A549 (cell line): Measurements from ENCODE around the gene TNKS2. TPM values are rescaled to one million over a fixed set of nuclear protein-coding genes. Genes with fewer than 3 reads are reported as not detected.

ENCODE experiments used
- ATAC-seq, 2 experiments: fragments of 200-7000 bp in 1 of 2; fragments of >200 bp in 1 of 2; cut with Nextera tagmentation in 1 of 2; cut with Tn5 transposase in 1 of 2; 3 replicates each; pipeline versions ENCODE4 v1.8.0 to v1.9.1; 2018 to 2020; ENCODE audit warnings: mild to moderate bottlenecking in 1 of 2, moderate library complexity in 1 of 2
- CTCF ChIA-PET: fragments of 300-600 bp; sonication (Branson Sonifier 250); formaldehyde crosslinking; extraction: SDS; loops from one replicate; lab custom pipeline; 2021; ENCODE audit warnings: antibody characterized with exemption, inconsistent platforms; lab: Yijun Ruan, JAX
- POLR2A ChIA-PET: fragments of 350-600 bp; formaldehyde crosslinking; extraction: SDS; loops from one replicate; lab custom pipeline; 2021; ENCODE audit warnings: antibody characterized with exemption, inconsistent platforms; lab: Yijun Ruan, JAX
- DNase-seq, 2 experiments: peaks; one replicate each; pipeline versions ENCODE4 v3.0.0 to v3.0.0-alpha.2; 2011 to 2016; ENCODE audit warnings: low read depth in 1 of 2, low spot score in 1 of 2
- FAIRE-seq: peaks from 2 replicates; lab custom pipeline; 2011; peaks lifted over from hg19 to GRCh38; lab: Jason Lieb, UNC
- H3K27ac ChIP-seq, 2 experiments: fragments of >200 bp; sonication (Bioruptor Twin); formaldehyde crosslinking; 3 replicates each; pipeline ENCODE4 v1.5.1; 2016 to 2017
- H3K4me1 ChIP-seq: fragments of >200 bp; sonication (Bioruptor Twin); formaldehyde crosslinking; 3 replicates; pipeline ENCODE4 v1.6.1; 2016
- H3K4me2 ChIP-seq: fragments of >200 bp; sonication (Bioruptor Twin); formaldehyde crosslinking; 3 replicates; pipeline ENCODE4 v1.6.1; 2016
- H3K4me3 ChIP-seq: fragments of >200 bp; sonication (Bioruptor Twin); formaldehyde crosslinking; 3 replicates; pipeline ENCODE4 v1.5.1; 2016
- H3K9me3 ChIP-seq: fragments of >200 bp; sonication (Bioruptor Twin); formaldehyde crosslinking; 3 replicates; pipeline ENCODE4 v1.6.1; 2016
- ATOH8 ChIP-seq: fragments of 250-450 bp; sonication (Bioruptor Pico); IDR thresholded peaks from 2 replicates; pipeline ENCODE4 v1.5.0; 2020; ENCODE audit warnings: low read depth, mild to moderate bottlenecking, moderate library complexity
- BCL3 ChIP-seq: fragments of >200 bp; sonication (Bioruptor Twin); formaldehyde crosslinking; IDR thresholded peaks from 3 replicates; pipeline ENCODE4 v1.6.1; 2016
- CBX2 ChIP-seq: fragments of 200-600 bp; sonication (generic); IDR thresholded peaks from 2 replicates; pipeline ENCODE4 v1.6.1; 2016; ENCODE audit warnings: low read depth, mild to moderate bottlenecking, borderline replicate concordance
- CBX8 ChIP-seq: fragments of 200-600 bp; sonication (generic); IDR thresholded peaks from 2 replicates; pipeline ENCODE4 v1.6.1; 2016
- EHF ChIP-seq: fragments of 250-450 bp; sonication (Bioruptor Pico); IDR thresholded peaks from 2 replicates; pipeline ENCODE4 v1.5.0; 2020; ENCODE audit warnings: mild to moderate bottlenecking
- ESRRA ChIP-seq: fragments of 150-350 bp; IDR thresholded peaks from 2 replicates; pipeline ENCODE4 v1.6.1; 2014; ENCODE audit warnings: mild to moderate bottlenecking, low read length, borderline replicate concordance
- GATA3 ChIP-seq: IDR thresholded peaks from 2 replicates; pipeline ENCODE4 v1.6.1; 2012; ENCODE audit warnings: borderline replicate concordance
- HES2 ChIP-seq: fragments of >200 bp; sonication (Bioruptor Twin); formaldehyde crosslinking; IDR thresholded peaks from 2 replicates; pipeline ENCODE4 v1.6.1; 2016
- JUN ChIP-seq, 2 experiments: fragments of >200 bp; sonication (Bioruptor Twin); formaldehyde crosslinking; IDR thresholded peaks; 2 replicates in 1 of 2; 3 replicates in 1 of 2; pipeline ENCODE4 v1.6.1; 2016 to 2017
- KDM5A ChIP-seq: fragments of 200-600 bp; sonication (generic); IDR thresholded peaks from 2 replicates; pipeline ENCODE4 v1.6.1; 2016; ENCODE audit warnings: antibody characterized with exemption, mild to moderate bottlenecking
- MAFK ChIP-seq: fragments of 450-650 bp; IDR thresholded peaks from 2 replicates; pipeline ENCODE4 v1.6.1; 2014; ENCODE audit not compliant: partially characterized antibody
- NR3C1 ChIP-seq: fragments of >200 bp; sonication (Bioruptor Twin); formaldehyde crosslinking; IDR thresholded peaks from 3 replicates; pipeline ENCODE4 v1.6.1; 2017
- PHF8 ChIP-seq: fragments of 200-600 bp; sonication (generic); IDR thresholded peaks from 2 replicates; pipeline ENCODE4 v1.6.1; 2016; ENCODE audit warnings: low read depth, mild to moderate bottlenecking, antibody characterized with exemption, moderate library complexity, borderline replicate concordance
- POLR2AphosphoS2 ChIP-seq: conservative IDR thresholded peaks from 2 replicates; pipeline ENCODE4 v1.6.1; 2012; ENCODE audit warnings: low read length, improper control_type of control experiment, inconsistent platforms
- REST ChIP-seq: fragments of 200-600 bp; sonication (generic); IDR thresholded peaks from 2 replicates; pipeline ENCODE4 v1.6.1; 2016; ENCODE audit warnings: antibody characterized with exemption, mild to moderate bottlenecking, moderate library complexity
- TFCP2L1 ChIP-seq: fragments of 250-450 bp; sonication (Bioruptor Pico); IDR thresholded peaks from 2 replicates; pipeline ENCODE4 v1.5.0; 2021; ENCODE audit warnings: mild to moderate bottlenecking
- ZNF302 ChIP-seq: fragments of 250-450 bp; sonication (Bioruptor Pico); IDR thresholded peaks from 2 replicates; pipeline ENCODE4 v1.9.0; 2021; ENCODE audit warnings: inconsistent platforms, mild to moderate bottlenecking, moderate library complexity
- ZSCAN20 ChIP-seq: fragments of 250-450 bp; sonication (Bioruptor Pico); IDR thresholded peaks from 2 replicates; pipeline ENCODE4 v1.8.0; 2022; ENCODE audit warnings: mild to moderate bottlenecking, moderate library complexity
- WGBS: methylation state at CpG from one replicate; pipeline ENCODE4 v1.1.6; 2017; ENCODE audit errors: missing lambda C conversion rate; 5-methylcytosine and 5-hydroxymethylcytosine counted together
- polyA plus RNA-seq, 4 experiments: library from polyadenylated mRNA; depleted of rRNA in 3 of 4; stranded (reverse); fragments of >200 nt; fragmentation: RNase III in 1 of 4; extraction: RNeasy Plus Mini Kit Qiagen cat#74134 plus additional on column Dnase treatment in 1 of 4; gene quantifications; 2 replicates in 3 of 4; 3 replicates in 1 of 4; pipeline ENCODE4 v1.2.3, GENCODE V29; 2011 to 2017
- TF ChIP-seq, protein P1 (sequence below): IDR thresholded peaks from 2 replicates; pipeline ENCODE4 v1.6.1; 2012
- TF ChIP-seq, protein P2 (sequence below): fragments of 150-350 bp; IDR thresholded peaks from 2 replicates; pipeline ENCODE4 v1.6.1; 2014; ENCODE audit warnings: low read depth, mild to moderate bottlenecking, low read length

The TNKS2 gene
- polyA plus RNA-seq, 2 of the 4 experiments (the other 2 are of a cell fraction): 20.6 to 45.3 TPM

DNA sequence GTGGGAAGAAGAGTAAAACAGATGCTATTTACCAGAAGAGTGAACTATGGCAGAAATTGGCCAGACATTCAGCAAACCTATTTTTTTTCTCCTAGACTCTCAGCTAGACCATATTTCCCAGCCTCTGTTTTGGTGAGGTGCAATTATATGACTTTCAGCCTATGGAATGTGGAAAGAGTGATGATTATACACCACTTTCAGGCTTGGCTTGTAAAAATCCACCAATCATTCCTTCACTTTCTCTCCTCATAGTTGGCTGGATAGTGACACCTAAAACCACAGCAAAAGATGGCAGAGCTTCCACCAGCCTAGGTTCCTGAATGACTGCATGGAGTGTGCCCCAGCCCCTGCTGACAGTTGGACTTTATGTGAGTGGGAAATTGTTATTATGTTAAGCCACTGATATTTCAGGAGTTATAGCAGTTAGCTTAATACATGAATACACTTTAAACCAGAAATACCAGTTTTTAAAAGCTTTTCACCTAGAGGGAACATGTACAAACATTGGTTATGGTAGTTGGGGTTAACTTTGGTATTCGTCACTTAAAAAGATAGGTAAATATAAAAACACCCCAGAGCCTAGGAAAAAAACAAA lies 19.1 kb upstream of the TNKS2 start:
- Histone ChIP-seq H3K27ac (no peak overlapping the region), H3K9me3 (no peaks in the 10 kb centered on the region), H3K4me2 (no peak overlapping the region), H3K4me1 (no peaks in the 10 kb centered on the region), H3K4me3 (no peak overlapping the region)
- TF ChIP-seq, protein P1, sequence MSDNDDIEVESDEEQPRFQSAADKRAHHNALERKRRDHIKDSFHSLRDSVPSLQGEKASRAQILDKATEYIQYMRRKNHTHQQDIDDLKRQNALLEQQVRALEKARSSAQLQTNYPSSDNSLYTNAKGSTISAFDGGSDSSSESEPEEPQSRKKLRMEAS: no peak
- TF ChIP-seq ZSCAN20 (CRISPR knock-in tag): no peak
- no peak for TF ChIP-seq ESRRA
- no peak for TF ChIP-seq JUN (IDR thresholded peaks at IDR 0.05)
- TF ChIP-seq REST: no peak
- 31% methylated on average over 1 of the region's 1 CpG for WGBS
- FAIRE-seq (no peak), ATAC-seq (no peak), DNase-seq (no peak)
- POLR2A ChIA-PET: no interaction called here
- CTCF ChIA-PET: no interaction called here

DNA sequence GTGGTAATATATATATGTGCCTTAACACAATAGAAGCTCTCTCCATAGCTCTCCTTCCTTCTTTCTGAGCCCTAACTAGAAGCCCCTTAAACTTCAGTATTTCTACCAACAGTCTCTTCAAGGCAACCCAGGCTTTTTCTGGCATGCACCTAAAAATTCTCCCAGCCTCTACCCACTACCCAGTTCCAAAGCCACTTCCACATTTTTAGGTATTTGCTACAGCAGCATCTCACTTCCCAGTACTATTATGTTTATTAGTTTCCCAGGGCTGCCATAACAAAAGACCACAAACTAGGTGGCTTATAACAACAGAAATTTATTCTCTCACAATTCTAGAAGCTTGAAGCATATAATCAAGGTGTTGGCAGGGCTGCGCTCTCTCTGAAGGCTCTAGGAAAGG lies 15.7 kb upstream of the TNKS2 start:
- Histone ChIP-seq H3K4me1 (no peaks in the 10 kb centered on the region), H3K9me3 (no peaks in the 10 kb centered on the region), H3K4me2 (no peak overlapping the region), H3K27ac (no peak overlapping the region), H3K4me3 (no peak overlapping the region)
- ChIA-PET CTCF (no interaction called here), POLR2A (interaction anchor here (0.6 kb wide), 1 partner anchor 16 kb away, joined by 3 read pairs; the partner anchor contains the start of gene TNKS2)
- FAIRE-seq (no peak), ATAC-seq (no peak), DNase-seq (no peak)
- TF ChIP-seq MAFK (no peak), PHF8 (no peak)
- 100% methylated on average over 1 of the region's 1 CpG for WGBS

DNA sequence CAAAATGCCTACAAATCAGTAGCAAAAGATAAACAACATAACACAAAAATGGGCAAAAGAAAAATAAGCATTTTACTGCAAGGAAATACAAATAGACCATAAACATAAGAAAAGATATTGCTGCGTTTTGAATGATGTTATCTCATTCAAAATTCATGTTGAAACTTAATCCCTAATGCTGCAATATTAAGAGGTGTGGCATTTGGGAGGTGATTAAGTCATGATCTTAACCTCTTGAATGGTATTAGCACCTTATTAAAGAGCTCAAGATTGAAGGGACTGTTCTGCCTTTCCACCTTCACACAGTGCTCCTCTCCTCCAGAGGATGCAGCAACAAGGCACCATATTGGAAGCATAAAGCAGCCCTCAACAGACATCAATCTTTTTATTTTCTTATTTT lies 12.4 kb upstream of the TNKS2 start:
- Histone ChIP-seq H3K27ac (no peak overlapping the region), H3K9me3 (no peaks in the 10 kb centered on the region), H3K4me2 (no peak overlapping the region), H3K4me1 (no peaks in the 10 kb centered on the region), H3K4me3 (no peak overlapping the region)
- no peak for FAIRE-seq
- WGBS: 12% methylated on average over 1 of the region's 1 CpG
- no peak for ATAC-seq
- ChIA-PET POLR2A (interaction anchor here (0.6 kb wide), 1 partner anchor 10 kb away, joined by 4 read pairs; no protein-coding TSS in a partner anchor), CTCF (no interaction called here)
- no peak for DNase-seq
- TF ChIP-seq BCL3 (no peak), KDM5A (no peak), MAFK (no peak), CBX8 (no peak), NR3C1 (no peak), TFCP2L1 (CRISPR knock-in tag) (no peak), HES2 (no peak), ZNF302 (CRISPR knock-in tag) (no peak), EHF (CRISPR knock-in tag) (no peak), GATA3 (no peak), POLR2AphosphoS2 (no peak), ATOH8 (CRISPR knock-in tag) (no peak), ZSCAN20 (CRISPR knock-in tag) (no peak), REST (no peak), CBX2 (no peak)
- TF ChIP-seq, protein P2, sequence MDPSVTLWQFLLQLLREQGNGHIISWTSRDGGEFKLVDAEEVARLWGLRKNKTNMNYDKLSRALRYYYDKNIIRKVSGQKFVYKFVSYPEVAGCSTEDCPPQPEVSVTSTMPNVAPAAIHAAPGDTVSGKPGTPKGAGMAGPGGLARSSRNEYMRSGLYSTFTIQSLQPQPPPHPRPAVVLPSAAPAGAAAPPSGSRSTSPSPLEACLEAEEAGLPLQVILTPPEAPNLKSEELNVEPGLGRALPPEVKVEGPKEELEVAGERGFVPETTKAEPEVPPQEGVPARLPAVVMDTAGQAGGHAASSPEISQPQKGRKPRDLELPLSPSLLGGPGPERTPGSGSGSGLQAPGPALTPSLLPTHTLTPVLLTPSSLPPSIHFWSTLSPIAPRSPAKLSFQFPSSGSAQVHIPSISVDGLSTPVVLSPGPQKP: no peak
- TF ChIP-seq, protein P1: no peak
